Kidney (tissue), 14 donors: ENCODE results near the gene C10orf90. TPM values are rescaled to one million over a fixed set of nuclear protein-coding genes. Genes with fewer than 3 reads are reported as not detected.

Source experiments
- DNase-seq, 5 donors: peaks; one replicate each; pipeline ENCODE4 v3.0.0-alpha.2; 2013 to 2020
- FAIRE-seq: peaks from 2 replicates; lab custom pipeline; 2012; peaks lifted over from hg19 to GRCh38; lab: Jason Lieb, UNC
- H3K27ac ChIP-seq, 2 donors: one replicate each; pipeline ENCODE4 v1.7.0; 2013; ENCODE audit warnings: low read depth in 2 of 2, low read length in 2 of 2, inconsistent platforms in 1 of 2
- H3K27me3 ChIP-seq: one replicate; pipeline ENCODE4 v1.7.1; 2013; ENCODE audit warnings: low read length, inconsistent platforms; ENCODE audit not compliant: control insufficient read depth, insufficient read depth
- H3K36me3 ChIP-seq, 3 donors: one replicate each; pipeline versions ENCODE4 v1.7.0 to v1.7.1; 2013; ENCODE audit warnings: low read length in 3 of 3, control low read depth in 1 of 3, inconsistent platforms in 1 of 3; ENCODE audit not compliant: insufficient read depth in 3 of 3, control insufficient read depth in 2 of 3
- H3K4me1 ChIP-seq, 3 donors: one replicate each; pipeline versions ENCODE4 v1.7.0 to v1.7.1; 2013; ENCODE audit warnings: low read length in 3 of 3, inconsistent platforms in 1 of 3, low read depth in 1 of 3; ENCODE audit not compliant: control insufficient read depth in 2 of 3, insufficient read depth in 2 of 3
- H3K4me3 ChIP-seq, 3 donors: one replicate each; pipeline versions ENCODE4 v1.7.0 to v1.8.1; 2013; ENCODE audit warnings: low read length in 3 of 3, control low read depth in 1 of 3, inconsistent platforms in 1 of 3
- H3K9ac ChIP-seq, 3 donors: one replicate each; pipeline versions ENCODE4 v1.7.0 to v1.7.1; 2013; ENCODE audit warnings: low read length in 3 of 3, control low read depth in 1 of 3, inconsistent platforms in 1 of 3
- H3K9me3 ChIP-seq, 3 donors: one replicate each; pipeline versions ENCODE4 v1.7.0 to v1.7.1; 2013; ENCODE audit warnings: low read length in 3 of 3, control low read depth in 1 of 3, inconsistent platforms in 1 of 3; ENCODE audit not compliant: control insufficient read depth in 2 of 3, insufficient read depth in 1 of 3
- CTCF ChIP-seq: IDR thresholded peaks from 3 replicates; pipeline ENCODE4 v1.5.1; 2012; ENCODE audit warnings: mild to moderate bottlenecking, moderate library complexity, borderline replicate concordance; ENCODE audit not compliant: insufficient read depth; ENCODE audit errors: extremely low read depth
- intact Hi-C: fragments of 100-400 bp; cut with DNase I; formaldehyde crosslinking; loops from one replicate; pipeline ENCODE4 v1.11.1; 2022
- polyA plus RNA-seq: library from polyadenylated mRNA; stranded (reverse); fragments of 350-450 nt; fragmentation: Illumina TruSeq; extraction: RNeasy Lipid Tissue Mini Kit (QIAGEN cat#74804); gene quantifications from one replicate; pipeline ENCODE4 v1.2.3, GENCODE V29; 2014; ENCODE audit warnings: low read depth, low replicate concordance; ENCODE audit not compliant: insufficient read depth
- total RNA-seq: library from RNA; stranded (reverse); fragmentation: NEBNext Ultra II Directional; extraction: Animal tissue kit (Norgen Biotek cat#: 25700); gene quantifications from one replicate; pipeline ENCODE4 v1.2.1, GENCODE V29; 2021
- donor health status: control.
- donor health status: control.
- donor health status: control.
- donor health status: control.
- donor health status: control.
- donor health status: DM: yes; HTN: yes; CAD: no.
- donor health status: Normal renal cell carcinoma (clear cell type).

C10orf90 gene
- total and polyA plus RNA-seq, 2 donors from 2014 or later: 0.30 TPM; not detected in 1

DNA sequence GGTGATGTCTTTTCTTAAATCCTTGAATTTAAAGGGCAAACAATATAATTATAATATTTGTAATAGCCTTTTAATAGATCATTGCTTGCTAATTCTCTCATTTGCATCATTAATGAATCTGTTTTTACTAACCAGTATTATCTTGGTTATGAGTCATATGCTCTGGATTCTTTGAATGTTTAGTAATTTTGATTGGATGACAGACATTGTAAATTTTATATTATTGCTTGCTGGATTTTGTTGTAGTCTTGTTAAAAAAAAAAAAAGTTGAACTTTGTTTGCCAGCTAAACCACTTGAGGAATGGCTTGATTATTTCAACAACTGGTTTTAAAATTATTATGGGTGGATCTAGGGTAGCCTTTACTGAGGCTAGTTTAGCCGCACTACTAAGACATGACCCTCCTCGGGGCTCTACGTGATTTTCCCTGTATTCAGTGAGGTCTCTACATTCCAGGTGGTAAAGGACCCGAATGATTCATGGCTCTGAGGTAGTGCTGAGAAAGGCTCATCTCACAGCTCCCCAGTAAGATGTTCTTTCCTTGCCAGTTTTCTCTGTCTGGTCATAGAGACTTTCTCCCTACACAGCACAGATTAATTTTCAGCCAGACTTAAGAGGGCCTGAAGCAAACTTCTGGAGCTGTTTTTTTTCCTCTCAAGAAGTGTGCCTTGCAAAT is 8.5 kb downstream of the C10orf90 start:
- FAIRE-seq: no peak
- no peaks in the 10 kb centered on the region for H3K4me1 ChIP-seq
- no peaks in the 10 kb centered on the region for H3K27me3 ChIP-seq
- intact Hi-C loops: no loop called here
- no peaks in the 10 kb centered on the region for H3K36me3 ChIP-seq
- H3K4me3 ChIP-seq: no peak overlapping the region
- no peaks in the 10 kb centered on the region for H3K9me3 ChIP-seq
- H3K27ac ChIP-seq: no peak overlapping the region
- DNase-seq: no peak
- no peak overlapping the region for H3K9ac ChIP-seq
- TF ChIP-seq CTCF: no peak

DNA sequence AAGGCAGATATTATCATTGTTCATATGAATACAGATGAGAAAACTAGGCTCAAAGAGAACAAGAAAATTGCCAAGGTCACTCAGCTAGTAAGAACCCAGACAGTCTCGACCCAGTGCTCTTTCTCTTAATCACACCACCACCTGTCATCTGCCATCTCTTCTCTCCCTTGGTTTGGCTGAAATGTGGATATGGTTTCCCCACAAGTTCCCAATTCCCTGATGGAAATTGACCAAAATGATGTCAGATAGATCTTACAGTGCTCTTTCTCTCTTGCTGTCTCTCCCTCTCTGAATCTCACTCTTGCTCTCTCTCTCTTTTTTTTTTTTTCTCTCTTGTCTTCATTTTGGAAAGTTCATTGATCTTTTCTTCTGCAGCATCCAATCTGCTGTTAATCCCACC is 9.1 kb downstream of the C10orf90 start:
- no peak overlapping the region for H3K9ac ChIP-seq
- FAIRE-seq (no peak), DNase-seq (no peak)
- H3K9me3 ChIP-seq: no peaks in the 10 kb centered on the region
- H3K36me3 ChIP-seq: no peaks in the 10 kb centered on the region
- H3K27me3 ChIP-seq: no peaks in the 10 kb centered on the region
- intact Hi-C loops: no loop called here
- H3K4me3 ChIP-seq: no peak overlapping the region
- no peaks in the 10 kb centered on the region for H3K4me1 ChIP-seq
- H3K27ac ChIP-seq: no peak overlapping the region
- TF ChIP-seq CTCF: no peak

DNA sequence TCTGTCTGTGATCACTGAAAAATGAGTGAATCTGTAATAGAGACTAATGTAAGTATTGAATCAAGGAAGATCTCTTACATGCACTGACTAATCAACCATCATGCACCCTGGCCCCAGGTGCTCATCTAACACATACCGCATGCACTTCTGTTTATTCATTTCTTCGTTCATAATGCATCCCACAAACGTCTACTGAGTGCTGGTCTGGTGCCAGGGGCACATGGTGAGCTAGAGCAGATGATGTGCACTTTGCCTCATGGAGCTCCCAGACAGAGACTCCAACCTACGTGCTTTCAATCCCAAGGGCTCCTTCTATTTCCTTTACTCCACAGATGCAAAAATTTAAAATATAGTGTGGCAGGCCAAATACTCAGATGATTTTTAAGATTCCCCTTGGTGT is 10.7 kb downstream of the C10orf90 start:
- Histone ChIP-seq H3K27ac (no peak overlapping the region), H3K9me3 (no peaks in the 10 kb centered on the region), H3K4me3 (no peak overlapping the region), H3K36me3 (no peaks in the 10 kb centered on the region), H3K27me3 (no peaks in the 10 kb centered on the region), H3K4me1 (no peaks in the 10 kb centered on the region), H3K9ac (no peak overlapping the region)
- TF ChIP-seq CTCF: no peak
- FAIRE-seq (no peak), DNase-seq (no peak)
- intact Hi-C loops: no loop called here

DNA sequence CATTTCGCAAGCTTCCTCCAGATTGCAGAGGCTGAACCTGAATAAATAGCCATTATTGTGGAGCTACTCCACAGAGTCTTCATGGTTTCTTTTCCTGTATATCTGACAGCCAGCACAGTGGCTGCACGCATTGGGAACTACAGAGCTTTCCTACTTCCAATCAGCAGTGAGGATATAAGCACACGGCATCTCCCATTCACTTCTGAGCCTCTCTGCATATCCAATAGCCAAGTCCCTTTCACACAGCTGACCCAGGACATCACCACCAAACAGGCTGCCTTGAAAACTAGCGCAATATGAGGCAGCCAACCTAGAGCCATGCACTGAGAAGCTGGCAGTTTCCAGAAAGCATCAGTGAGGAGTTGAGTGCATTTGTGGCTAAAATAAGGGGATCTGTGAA is 11.6 kb downstream of the C10orf90 start:
- FAIRE-seq: no peak
- no peak for TF ChIP-seq CTCF
- no peak overlapping the region for H3K9ac ChIP-seq
- intact Hi-C loops: no loop called here
- DNase-seq: no peak
- H3K36me3 ChIP-seq: no peaks in the 10 kb centered on the region
- H3K4me3 ChIP-seq: no peak overlapping the region
- H3K27me3 ChIP-seq: no peaks in the 10 kb centered on the region
- H3K4me1 ChIP-seq: no peaks in the 10 kb centered on the region
- no peaks in the 10 kb centered on the region for H3K9me3 ChIP-seq
- no peak overlapping the region for H3K27ac ChIP-seq
